HG03558 (cell line): ENCODE data around the gene NASP.
A peak's percentile ranks its signal among the peaks of the same experiment; 100 is the strongest.

ENCODE experiments used
- ATAC-seq: cut with Tn5 transposase; IDR thresholded peaks from one replicate; pipeline ENCODE4 v1.9.1; 2021; ENCODE audit warnings: moderate number of reproducible peaks; ENCODE audit not compliant: unreplicated experiment; ENCODE audit errors: extremely low read depth

Gene NASP, protein sequence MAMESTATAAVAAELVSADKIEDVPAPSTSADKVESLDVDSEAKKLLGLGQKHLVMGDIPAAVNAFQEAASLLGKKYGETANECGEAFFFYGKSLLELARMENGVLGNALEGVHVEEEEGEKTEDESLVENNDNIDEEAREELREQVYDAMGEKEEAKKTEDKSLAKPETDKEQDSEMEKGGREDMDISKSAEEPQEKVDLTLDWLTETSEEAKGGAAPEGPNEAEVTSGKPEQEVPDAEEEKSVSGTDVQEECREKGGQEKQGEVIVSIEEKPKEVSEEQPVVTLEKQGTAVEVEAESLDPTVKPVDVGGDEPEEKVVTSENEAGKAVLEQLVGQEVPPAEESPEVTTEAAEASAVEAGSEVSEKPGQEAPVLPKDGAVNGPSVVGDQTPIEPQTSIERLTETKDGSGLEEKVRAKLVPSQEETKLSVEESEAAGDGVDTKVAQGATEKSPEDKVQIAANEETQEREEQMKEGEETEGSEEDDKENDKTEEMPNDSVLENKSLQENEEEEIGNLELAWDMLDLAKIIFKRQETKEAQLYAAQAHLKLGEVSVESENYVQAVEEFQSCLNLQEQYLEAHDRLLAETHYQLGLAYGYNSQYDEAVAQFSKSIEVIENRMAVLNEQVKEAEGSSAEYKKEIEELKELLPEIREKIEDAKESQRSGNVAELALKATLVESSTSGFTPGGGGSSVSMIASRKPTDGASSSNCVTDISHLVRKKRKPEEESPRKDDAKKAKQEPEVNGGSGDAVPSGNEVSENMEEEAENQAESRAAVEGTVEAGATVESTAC

DNA sequence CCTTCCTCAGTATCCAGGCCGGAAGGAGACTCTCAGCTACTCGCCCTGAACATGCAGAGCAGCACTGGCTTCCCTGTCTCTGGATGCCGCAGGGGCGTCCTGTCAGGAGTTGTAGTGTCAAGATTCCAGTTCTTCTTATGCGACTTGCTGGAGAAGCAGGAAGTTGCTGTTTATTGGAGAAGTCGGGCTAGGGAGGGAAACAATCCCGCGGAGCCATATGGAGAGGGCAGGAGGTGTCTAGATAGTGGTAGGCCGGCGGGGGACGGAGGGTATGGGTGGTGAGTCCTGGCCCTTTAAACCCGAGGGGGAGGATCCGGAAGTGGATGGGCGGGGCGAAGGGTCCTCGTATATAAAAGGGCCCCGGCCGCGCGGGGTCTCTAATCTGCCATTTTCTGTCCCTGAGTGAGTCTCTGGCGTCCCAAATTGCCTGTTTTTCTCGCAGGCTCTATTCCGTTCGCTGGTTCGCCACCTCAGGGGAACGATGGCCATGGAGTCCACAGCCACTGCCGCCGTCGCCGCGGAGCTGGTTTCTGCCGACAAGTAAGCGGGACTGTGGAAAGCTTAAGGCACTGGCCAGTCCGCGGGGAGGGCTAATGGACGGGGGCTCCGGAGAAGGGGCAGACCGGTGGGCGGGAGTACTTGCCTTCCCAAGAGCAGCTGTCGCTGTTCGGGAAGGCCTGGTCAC lies at the start of gene NASP:
NASP (plus strand) TSS at position 376 of the 685 bp plus-strand sequence; CDS start at position 482, 106 bp downstream.
- peak; percentile 10 for ATAC-seq

DNA sequence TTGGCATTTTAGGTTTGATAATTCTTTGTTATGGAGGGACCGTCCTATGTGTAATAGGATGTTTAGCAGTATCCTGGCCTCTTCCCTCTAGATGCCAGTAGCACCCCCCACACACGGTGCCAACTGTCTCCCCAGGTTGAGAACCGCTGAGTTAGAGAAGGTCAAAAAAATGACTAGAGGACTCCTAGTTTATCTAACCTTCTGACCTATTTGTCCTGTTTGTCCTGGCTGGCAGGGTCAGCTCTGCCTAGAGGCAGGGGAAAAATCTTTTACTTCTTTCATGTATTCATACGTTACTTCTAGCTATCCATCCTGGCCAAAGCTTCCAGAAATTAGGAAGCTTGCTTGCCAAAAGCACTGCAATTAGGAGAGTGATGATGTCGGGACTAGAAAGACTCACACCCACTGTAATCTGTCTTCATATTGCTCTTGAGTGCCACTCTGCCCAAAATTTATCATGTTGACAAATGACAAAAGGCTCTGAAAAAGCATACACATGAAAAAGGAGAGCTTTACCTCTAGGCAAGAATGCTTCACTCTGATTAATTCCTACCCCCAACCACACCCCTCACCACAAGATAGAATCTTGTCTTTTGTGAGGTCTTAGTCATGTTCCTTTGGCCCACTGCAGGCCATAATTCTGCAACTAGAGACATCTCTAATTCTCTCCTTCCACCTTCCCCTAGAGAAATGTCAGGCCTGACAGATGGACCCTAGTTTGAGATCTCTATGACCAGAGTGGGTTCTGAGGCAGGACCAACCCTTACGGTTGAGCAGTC lies 47.7 kb upstream of the NASP start:
- no peak for ATAC-seq

DNA sequence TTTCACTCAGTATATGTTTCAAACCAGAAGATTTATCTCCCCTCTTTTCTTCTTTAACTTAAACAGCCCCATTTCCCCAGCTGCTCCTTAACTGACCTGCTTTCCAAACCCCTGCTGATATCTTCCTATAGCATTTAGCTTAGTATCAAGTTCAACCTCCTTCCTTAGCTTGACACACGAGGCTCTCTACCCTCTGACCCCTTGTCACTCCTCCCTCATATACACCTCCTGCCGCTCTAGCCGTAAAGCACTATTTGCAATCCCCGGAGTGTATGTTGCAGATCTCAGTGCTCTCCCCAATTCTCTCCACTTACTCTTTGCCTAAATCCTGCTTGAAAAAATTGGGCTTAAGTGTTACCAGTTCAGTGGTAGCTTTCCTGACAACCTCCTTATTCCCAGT lies 47.0 kb upstream of the NASP start:
- ATAC-seq, result no peak

- no peak for ATAC-seq
Measured at GRCh38 chr1:45541193-45541592, 42.6 kb upstream of the NASP start.

- no peak for ATAC-seq
Measured at GRCh38 chr1:45542591-45542990, 41.2 kb upstream of the NASP start.

DNA sequence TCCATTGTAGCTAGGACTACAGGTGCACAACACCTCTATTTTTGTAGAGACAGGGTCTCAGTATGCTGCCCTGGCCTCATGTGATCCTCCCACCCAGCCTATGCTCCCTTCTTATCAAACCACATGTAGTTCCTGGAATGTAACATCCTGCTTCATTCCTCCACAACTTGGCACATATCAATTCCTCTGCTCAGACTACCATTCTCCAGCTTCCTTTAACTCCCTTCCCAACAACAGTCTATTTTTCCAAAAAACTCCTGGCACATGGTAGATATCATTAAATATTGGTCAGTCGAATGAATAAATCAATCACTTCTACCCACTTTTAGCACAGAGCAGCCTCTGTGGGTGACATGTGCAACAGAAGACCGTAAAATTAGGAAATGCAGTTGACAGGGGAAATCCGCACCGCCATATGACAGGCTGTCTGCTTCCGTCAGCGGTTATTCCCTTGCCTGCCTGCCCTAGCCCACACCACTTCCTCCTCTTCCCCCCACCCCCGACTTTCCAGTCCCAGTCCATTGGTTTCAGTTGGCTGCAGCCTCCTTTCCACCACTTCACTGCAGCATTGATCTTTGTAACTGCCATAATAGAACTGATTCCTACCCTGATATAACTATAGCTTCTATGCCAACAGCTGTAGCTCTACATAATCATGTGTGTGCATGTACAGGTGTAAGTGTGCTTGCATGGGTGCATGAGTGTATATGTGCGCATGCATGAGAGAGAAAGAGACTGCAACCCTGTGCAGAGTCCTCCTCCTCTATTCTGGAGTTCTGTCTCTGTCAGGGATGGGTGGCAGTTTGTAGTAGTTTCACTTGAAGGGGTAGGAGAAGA lies 40.0 kb upstream of the NASP start:
- no peak for ATAC-seq

- no peak for ATAC-seq
Measured at GRCh38 chr1:45544530-45544929, 39.3 kb upstream of the NASP start.

- no peak for ATAC-seq
Measured at GRCh38 chr1:45545019-45545493, 38.8 kb upstream of the NASP start.

DNA sequence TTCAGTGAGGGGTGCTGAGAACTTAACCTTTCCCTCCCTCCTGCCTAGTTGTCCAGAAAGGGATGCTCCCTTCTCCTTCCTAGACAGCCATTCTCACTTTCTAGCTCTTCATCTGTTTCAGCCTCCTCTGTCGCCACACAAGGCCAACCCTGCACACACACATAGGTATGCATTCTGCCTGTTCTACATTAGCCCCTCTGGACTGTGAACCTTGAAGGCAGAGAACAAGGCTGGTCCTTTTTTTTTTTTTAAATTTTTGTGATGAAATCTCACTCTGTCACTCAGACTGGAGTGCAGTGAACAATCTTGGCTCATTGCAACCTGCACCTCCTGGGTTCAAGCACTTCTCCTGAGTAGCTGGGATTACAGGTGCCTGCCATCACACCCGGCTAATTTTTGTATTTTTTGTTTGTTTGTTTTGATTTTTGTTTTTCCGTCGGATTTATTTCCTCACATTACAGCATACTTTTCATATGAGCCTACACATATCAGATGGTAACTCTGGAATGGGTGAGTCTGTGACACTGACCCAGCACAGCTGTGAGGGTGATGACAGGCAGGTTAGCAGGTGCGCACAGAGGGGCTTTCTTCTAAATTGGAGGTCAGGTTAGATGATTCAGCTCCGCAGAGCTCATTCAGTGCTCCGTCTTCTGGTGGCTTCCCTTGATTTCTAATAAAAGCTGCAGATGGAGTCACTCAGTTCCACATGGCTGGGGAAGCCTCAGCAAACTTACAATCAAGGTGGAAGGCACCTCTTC lies 38.1 kb upstream of the NASP start:
- ATAC-seq, result no peak

GRCh38 chr1:45550401-45551351 lies 33.2 kb upstream of the NASP start, which contains the start of gene AKR1A1:
AKR1A1 (plus strand) TSS chr1:45550826; CDS start chr1:45561795, 10,969 bp downstream.
- ATAC-seq, result peak; percentile 45

DNA sequence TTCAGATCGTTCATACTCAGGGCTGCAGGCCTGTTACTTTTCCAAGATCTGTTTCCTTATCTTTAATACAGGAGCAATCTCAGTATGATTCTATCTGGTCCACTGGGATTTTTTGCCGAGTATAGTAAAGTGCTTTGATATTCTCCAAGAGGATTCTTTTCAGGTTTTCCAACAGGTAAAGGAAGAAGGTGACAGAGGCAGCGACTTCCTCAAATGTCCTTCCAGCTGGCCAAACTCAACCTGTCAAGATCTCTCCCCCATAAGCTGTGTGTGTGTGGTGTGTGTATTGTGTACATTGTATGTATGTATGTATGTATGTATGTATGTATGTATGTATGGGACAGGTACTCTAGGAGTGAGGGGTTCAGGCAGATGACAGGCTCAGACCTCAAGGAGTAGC lies 32.2 kb upstream of the NASP start:
- ATAC-seq, result no peak

GRCh38 chr1:45552331-45552730 lies 31.5 kb upstream of the NASP start:
- no peak for ATAC-seq

GRCh38 chr1:45554198-45554597 lies 29.6 kb upstream of the NASP start:
- ATAC-seq, result no peak

DNA sequence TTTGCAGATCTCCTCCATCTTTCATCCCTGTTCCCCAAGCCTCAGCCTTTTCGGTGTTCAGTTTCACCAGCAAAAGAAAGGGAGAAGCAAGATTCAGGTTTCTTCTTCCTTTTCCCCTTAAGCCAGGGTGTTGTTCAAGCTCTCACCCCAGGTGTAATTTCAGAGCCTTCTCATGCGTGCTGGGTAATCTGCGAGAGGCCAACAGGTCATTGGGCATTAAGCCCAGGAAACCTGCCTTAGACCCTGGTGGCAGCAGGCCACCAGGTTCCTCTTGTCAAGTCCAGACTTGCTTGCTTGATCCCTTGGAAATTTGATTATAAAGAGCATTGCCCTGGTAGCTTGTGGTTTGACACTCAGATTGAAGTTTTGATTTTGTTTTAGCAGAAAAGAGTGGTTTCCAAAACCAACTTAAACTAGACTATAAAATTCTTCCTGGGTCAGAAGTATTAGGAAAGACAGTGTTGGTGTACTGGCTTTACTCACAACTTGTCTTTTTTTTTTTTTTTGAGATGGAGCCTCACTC lies 26.4 kb upstream of the NASP start:
- ATAC-seq, result no peak

GRCh38 chr1:45563843-45564242 lies 20.0 kb upstream of the NASP start:
- ATAC-seq, result no peak

DNA sequence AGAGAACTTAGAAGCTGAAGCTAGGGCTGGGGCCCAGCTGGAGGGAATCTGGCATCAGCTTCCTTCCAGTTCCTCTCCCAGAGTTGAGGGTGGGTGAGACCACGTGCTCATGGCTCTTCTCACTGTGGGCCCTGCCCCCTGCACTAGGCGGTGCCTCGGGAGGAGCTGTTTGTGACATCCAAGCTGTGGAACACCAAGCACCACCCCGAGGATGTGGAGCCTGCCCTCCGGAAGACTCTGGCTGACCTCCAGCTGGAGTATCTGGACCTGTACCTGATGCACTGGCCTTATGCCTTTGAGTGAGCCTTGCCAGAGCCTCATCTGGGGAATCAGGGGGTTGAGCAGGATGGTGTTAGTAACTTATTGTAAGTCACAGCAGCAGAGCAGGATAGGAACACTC lies 17.1 kb upstream of the NASP start:
- no peak for ATAC-seq

GRCh38 chr1:45567911-45568310 lies 15.9 kb upstream of the NASP start:
- no peak for ATAC-seq
